GM13977 (cell line): Measurements from ENCODE around the gene PIAS4.

Experiments used
- DNase-seq: peaks from one replicate; pipeline ENCODE4 v3.0.0; 2012; ENCODE audit warnings: low spot score
- CTCF ChIP-seq: IDR thresholded peaks from 2 replicates; pipeline ENCODE4 v1.5.1; 2012; ENCODE audit warnings: mild to moderate bottlenecking, control low read depth; ENCODE audit not compliant: insufficient read depth; ENCODE audit errors: extremely low read depth, missing control alignments
- in situ Hi-C: fragments of 300-500 bp; cut with MboI; formaldehyde crosslinking; loops from one replicate; pipeline ENCODE4 v1.12.0; 2022; ENCODE audit warnings: low sequenced_read_pairs, low pct_unique_long_range_greater_than_20kb, mixed read lengths, inconsistent platforms; ENCODE audit not compliant: unreplicated experiment

PIAS4 gene

DNA sequence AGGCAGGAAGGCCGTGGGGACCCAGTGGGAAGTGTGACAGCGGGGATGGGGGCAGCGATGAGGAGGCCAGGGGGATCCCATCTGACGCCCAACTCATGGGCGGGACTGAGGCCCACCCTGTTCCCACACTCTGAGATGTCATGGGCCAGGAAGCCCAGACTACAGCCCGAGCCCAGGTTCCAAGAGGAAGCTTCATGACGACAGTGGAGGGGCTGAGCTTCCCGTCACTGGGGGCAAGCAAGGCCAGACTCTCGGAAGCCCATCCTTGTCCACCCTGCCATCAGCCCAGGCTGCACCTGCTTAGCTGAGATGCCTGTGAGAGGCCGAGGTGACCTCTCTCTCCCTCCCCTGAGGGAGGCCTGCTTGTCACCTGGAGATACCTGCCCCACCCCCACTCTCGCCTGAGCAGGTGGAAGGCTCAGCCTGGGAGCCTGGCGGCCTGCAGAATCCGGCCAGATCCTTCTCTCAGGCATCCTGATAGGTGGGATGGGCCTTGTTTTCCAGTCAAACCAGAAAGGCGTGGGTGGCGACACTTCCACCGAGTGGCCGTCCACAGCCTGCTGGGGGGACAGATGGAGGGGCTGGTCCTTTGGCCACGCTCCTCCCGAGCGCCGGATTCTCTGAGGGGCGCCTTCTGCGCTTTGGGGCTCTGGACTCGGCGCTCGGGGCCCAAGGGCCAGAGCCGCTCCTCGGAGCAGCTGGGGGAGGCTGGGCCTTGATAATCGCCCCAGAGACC lies 54.3 kb downstream of the PIAS4 start:
- TF ChIP-seq CTCF: no peak
- no peak for DNase-seq
- in situ Hi-C loops: no loop called here

DNA sequence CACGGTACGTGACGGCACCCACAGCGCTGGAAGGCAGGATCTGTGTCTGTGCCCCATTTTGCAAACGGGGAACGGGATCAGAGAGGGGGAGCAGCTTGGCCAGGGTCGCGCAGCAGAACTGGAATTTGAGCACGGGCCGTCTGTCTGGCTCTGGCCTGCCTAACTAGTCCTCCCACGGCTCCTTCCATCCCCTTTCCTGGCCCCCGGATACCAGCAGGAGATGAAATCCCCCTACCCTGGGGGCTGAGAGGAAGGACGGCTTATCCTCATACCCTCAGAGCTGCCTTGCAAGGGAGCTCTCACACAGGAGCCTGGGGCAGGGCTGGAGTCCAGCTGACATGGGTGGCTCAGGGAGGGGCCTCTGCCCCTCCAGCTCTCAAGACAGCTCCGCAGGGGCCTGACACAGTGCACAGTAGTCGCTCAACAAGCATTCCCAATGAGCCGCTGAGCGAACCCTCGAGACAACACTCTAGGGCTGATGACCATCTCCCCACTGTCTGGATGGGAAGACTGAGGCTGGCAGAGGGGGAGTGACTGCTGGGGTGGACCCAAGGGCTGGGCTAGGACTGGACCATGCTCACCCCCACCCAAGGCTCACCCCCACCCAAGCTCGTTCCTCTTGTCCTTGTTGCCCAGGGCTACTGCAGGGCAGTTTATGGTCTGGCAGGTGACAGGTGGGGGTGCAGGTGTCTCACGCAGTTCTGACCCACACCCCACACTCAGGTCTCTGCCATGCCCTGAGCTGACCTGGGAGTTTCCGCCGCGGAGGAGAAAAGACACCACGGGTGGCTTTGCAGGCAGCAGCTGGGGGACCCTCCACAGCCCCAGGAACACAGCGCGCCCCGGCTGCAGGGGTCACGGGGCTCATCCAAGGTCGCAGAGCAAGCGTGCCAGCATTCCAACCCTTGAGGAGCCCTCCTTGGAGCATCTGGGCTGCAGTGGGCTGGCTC lies 55.2 kb downstream of the PIAS4 start:
- no peak for TF ChIP-seq CTCF
- in situ Hi-C loops: no loop called here
- no peak for DNase-seq

- no peak for TF ChIP-seq CTCF
- in situ Hi-C loops: no loop called here
- no peak for DNase-seq
Observed at GRCh38 chr19:4063369-4064148, 56.0 kb downstream of the PIAS4 start.

DNA sequence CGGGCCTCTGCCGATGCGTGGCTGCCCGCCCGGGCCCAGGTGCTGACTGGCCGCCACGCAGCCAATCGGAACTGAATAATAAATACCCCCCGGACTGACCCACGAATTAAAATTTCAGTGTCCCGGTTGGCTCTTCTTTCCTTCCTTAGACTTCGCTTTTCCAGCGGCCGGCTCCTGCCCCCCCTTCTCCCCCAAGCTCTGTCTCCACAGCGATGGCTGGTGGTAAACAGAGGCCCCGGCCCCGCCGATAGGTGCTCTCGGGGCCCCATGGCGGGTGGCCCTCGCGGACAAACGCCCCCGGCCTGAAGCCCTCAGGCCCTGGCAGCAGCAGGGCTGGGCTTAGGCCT lies 56.6 kb downstream of the PIAS4 start:
- no peak for DNase-seq
- no peak for TF ChIP-seq CTCF
- in situ Hi-C loops: no loop called here

DNA sequence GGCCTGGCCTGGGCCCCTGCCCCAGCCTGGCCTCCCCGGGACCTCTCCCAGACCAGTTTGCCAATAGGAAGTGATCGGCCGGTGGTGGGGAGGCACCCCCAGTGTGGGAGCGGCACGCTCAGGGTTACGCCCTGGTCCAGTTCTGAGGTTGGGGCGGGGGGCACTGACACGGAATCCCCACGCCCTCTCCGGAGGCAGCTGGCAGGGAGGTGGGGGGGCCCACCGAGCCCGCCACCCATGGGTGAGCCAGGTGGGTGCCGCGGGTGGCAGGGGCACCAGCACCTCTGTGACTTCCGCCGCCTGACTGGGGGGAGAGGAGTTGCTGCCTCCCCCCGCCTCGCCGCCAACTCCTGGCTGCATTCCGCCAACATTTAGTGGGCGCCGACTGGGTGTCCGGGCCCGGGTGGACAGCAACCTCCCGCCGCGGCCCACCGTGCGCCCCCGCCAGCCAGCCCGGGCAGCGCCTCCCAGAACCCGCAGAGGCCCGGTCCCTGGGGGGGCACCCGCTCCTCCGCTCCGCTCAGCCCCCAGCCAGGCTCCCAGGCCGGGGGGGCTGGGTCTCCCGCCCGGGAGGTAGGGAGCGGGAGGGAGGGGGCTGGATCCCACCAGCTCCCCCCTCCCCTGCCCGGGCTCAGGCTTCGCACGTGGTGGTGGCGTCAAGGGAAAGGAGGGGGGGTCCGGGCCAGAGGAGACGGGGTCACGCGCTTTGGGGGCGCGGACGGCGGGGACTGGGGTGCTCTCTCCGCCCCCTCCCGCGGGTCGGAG lies 57.1 kb downstream of the PIAS4 start:
- no peak for TF ChIP-seq CTCF
- no peak for DNase-seq
- in situ Hi-C loops: no loop called here
